Endothelial cell of umbilical vein (primary cell): ENCODE results near the gene RPGRIP1L. TPM values are rescaled to one million over a fixed set of nuclear protein-coding genes. Genes with fewer than 3 reads are reported as not detected.

ENCODE experiments used
- BruUV-seq: library from RNA; stranded (reverse); fragments of 400-500 nt; replicated peaks from 2 replicates; lab custom pipeline; 2021; lab: Mats Ljungman, UMichigan
- CTCF ChIA-PET: fragments of 300-600, 350-600 bp; sonication (Branson Sonifier 250); formaldehyde crosslinking; loops from one replicate; lab custom pipeline; 2021; ENCODE audit warnings: antibody characterized with exemption, inconsistent platforms; lab: Charles Lee
- POLR2A ChIA-PET: fragments of 300-600, 350-600 bp; sonication (Branson Sonifier 250); formaldehyde crosslinking; loops from one replicate; lab custom pipeline; 2021; ENCODE audit warnings: antibody characterized with exemption, inconsistent platforms; lab: Charles Lee
- DNase-seq: peaks from one replicate; pipeline ENCODE4 v3.0.0-alpha.2; 2011; ENCODE audit warnings: low read depth, low spot score
- FAIRE-seq: peaks from 2 replicates; lab custom pipeline; 2011; peaks lifted over from hg19 to GRCh38; lab: Jason Lieb, UNC
- H2AFZ ChIP-seq: 2 replicates; pipeline ENCODE4 v1.6.0; 2012; ENCODE audit warnings: low read depth, low read length, control low read depth, inconsistent platforms
- H3K27ac ChIP-seq: 2 replicates; pipeline ENCODE4 v1.5.1; 2011; ENCODE audit warnings: low read depth, mild to moderate bottlenecking, control low read depth, low read length, moderate library complexity; ENCODE audit not compliant: insufficient read depth
- H3K27me3 ChIP-seq, 2 experiments: 2 replicates each; pipeline versions ENCODE4 v1.6.0 to v1.6.1; 2011; ENCODE audit warnings: low read length in 2 of 2, mixed read lengths in 1 of 2; ENCODE audit not compliant: control insufficient read depth in 2 of 2, insufficient read depth in 2 of 2
- H3K36me3 ChIP-seq, 2 experiments: 2 replicates in 1 of 2; 3 replicates in 1 of 2; pipeline ENCODE4 v1.5.1; 2011; ENCODE audit warnings: low read length in 2 of 2, mild to moderate bottlenecking in 1 of 2, moderate library complexity in 1 of 2; ENCODE audit not compliant: control insufficient read depth in 2 of 2, insufficient read depth in 2 of 2; ENCODE audit errors: extremely low read depth in 1 of 2
- H3K4me1 ChIP-seq: 3 replicates; pipeline ENCODE4 v1.5.1; 2011; ENCODE audit warnings: mild to moderate bottlenecking, low read length; ENCODE audit not compliant: control insufficient read depth, insufficient read depth; ENCODE audit errors: extremely low read depth
- H3K4me2 ChIP-seq: 2 replicates; pipeline ENCODE4 v1.6.1; 2011; ENCODE audit warnings: low read length, control low read depth, mixed read lengths; ENCODE audit not compliant: insufficient read depth
- H3K4me3 ChIP-seq, 3 experiments: fragments of 200-600 bp in 1 of 3; sonication (generic), shearing (Covaris generic) in 1 of 3; replicated peaks in 1 of 3; 2 replicates each; pipeline ENCODE4 v1.5.1; 2011 to 2016; ENCODE audit warnings: control low read depth in 3 of 3, low read length in 3 of 3, mild to moderate bottlenecking in 2 of 3, inconsistent platforms in 1 of 3, low read depth in 1 of 3, moderate library complexity in 1 of 3; ENCODE audit not compliant: insufficient read depth in 1 of 3
- H3K79me2 ChIP-seq: 2 replicates; pipeline ENCODE4 v1.6.0; 2012; ENCODE audit warnings: low read length, inconsistent platforms; ENCODE audit not compliant: control insufficient read depth, insufficient read depth
- H3K9ac ChIP-seq: replicated peaks from 2 replicates; pipeline ENCODE3; 2011; ENCODE audit warnings: low read length, control low read depth; ENCODE audit not compliant: insufficient read depth; ENCODE audit errors: extremely low read depth
- H3K9me1 ChIP-seq: replicated peaks from 3 replicates; pipeline ENCODE4 v1.6.0; 2011; ENCODE audit warnings: mild to moderate bottlenecking, low read length; ENCODE audit not compliant: control insufficient read depth, insufficient read depth; ENCODE audit errors: extremely low read depth
- H3K9me3 ChIP-seq: replicated peaks from 2 replicates; pipeline ENCODE4 v1.5.1; 2012; ENCODE audit warnings: low read length, inconsistent platforms; ENCODE audit not compliant: control insufficient read depth, insufficient read depth
- H4K20me1 ChIP-seq: replicated peaks from 2 replicates; pipeline ENCODE3; 2011; ENCODE audit warnings: mild to moderate bottlenecking, low read length; ENCODE audit not compliant: control insufficient read depth, insufficient read depth; ENCODE audit errors: extremely low read depth
- CTCF ChIP-seq, 2 donors: IDR thresholded peaks; 1 replicate in 1 of 2; 2 replicates in 1 of 2; pipeline ENCODE4 v1.5.1; 2011; ENCODE audit warnings: low read length in 2 of 2, mild to moderate bottlenecking in 2 of 2, moderate library complexity in 2 of 2, control low read depth in 1 of 2, inconsistent platforms in 1 of 2, low read depth in 1 of 2; ENCODE audit not compliant: insufficient read depth in 1 of 2; ENCODE audit errors: extremely low read depth in 1 of 2
- EZH2 ChIP-seq: IDR thresholded peaks from 2 replicates; pipeline ENCODE4 v1.6.1; 2012; ENCODE audit warnings: borderline replicate concordance, low read depth, mild to moderate bottlenecking, moderate library complexity, low read length, inconsistent platforms; ENCODE audit not compliant: severe bottlenecking
- FOS ChIP-seq: IDR thresholded peaks from 2 replicates; pipeline ENCODE4 v1.6.1; 2011; ENCODE audit warnings: mild to moderate bottlenecking, low read length, moderate library complexity, borderline replicate concordance; ENCODE audit not compliant: insufficient read depth
- GATA2 ChIP-seq: IDR thresholded peaks from 2 replicates; pipeline ENCODE4 v1.7.0; 2011; ENCODE audit warnings: low read depth, mild to moderate bottlenecking, moderate library complexity, mixed read lengths, low read length; ENCODE audit not compliant: insufficient read length, insufficient read depth
- JUN ChIP-seq: IDR thresholded peaks from 2 replicates; pipeline ENCODE4 v1.6.1; 2011; ENCODE audit warnings: borderline replicate concordance, low read depth; ENCODE audit not compliant: insufficient read length, insufficient read depth
- MAX ChIP-seq: IDR thresholded peaks from 2 replicates; pipeline ENCODE4 v1.6.1; 2011; ENCODE audit not compliant: insufficient read depth, insufficient read length
- MYC ChIP-seq: IDR thresholded peaks from one replicate; pipeline ENCODE4 v1.6.1; 2011; ENCODE audit warnings: mild to moderate bottlenecking, low read depth, low read length
- POLR2A ChIP-seq: IDR thresholded peaks from 2 replicates; pipeline ENCODE4 v1.6.1; 2012; ENCODE audit warnings: low read depth, mild to moderate bottlenecking, control low read depth, low read length
- POLR2AphosphoS5 ChIP-seq: IDR thresholded peaks from 2 replicates; pipeline ENCODE4 v1.6.1; 2012; ENCODE audit warnings: low read depth, mild to moderate bottlenecking, control low read depth, low read length, moderate library complexity; ENCODE audit not compliant: insufficient read depth
- dilution Hi-C: fragments of 300-500 bp; cut with MboI; formaldehyde crosslinking; loops from one replicate; pipeline ENCODE4 v1.15.0; 2019; ENCODE audit warnings: low sequenced_read_pairs; ENCODE audit not compliant: extremely low pct_ligation_motif_present
- intact Hi-C: fragments of 100-400 bp; cut with micrococcal nuclease; formaldehyde crosslinking; loops from one replicate; pipeline ENCODE4 v1.10.0; 2022
- polyA plus RNA-seq, 4 experiments: library from polyadenylated mRNA; depleted of rRNA in 3 of 4; stranded (reverse) in 3 of 4; unstranded in 1 of 4; fragments of >200 nt; gene quantifications; 2 replicates each; pipeline versions ENCODE4 v1.2.1 to v1.2.3, GENCODE V29; 2011 to 2012; ENCODE audit warnings: missing spikeins in 1 of 4
- total RNA-seq: library from RNA; stranded (reverse); gene quantifications from 2 replicates; pipeline ENCODE4 v1.2.3, GENCODE V29; 2021

Gene RPGRIP1L
- total and polyA plus RNA-seq, 2 donors (not counting 3 experiments of a cell fraction or from before 2014, with no cell fraction given): 3.2 to 13.2 TPM

GRCh38 chr16:53651357-53651756 is 52.3 kb downstream of the RPGRIP1L start:
- Histone ChIP-seq H2AFZ (no peak overlapping the region), H3K9me1 (no peaks in the 10 kb centered on the region), H3K4me1 (no peaks in the 10 kb centered on the region), H3K27ac (no peak overlapping the region), H3K36me3 (no peaks in the 10 kb centered on the region), H3K4me2 (no peak overlapping the region), H3K4me3 (no peak overlapping the region), H3K9ac (no peak overlapping the region), H4K20me1 (no peaks in the 10 kb centered on the region), H3K27me3 (no peaks in the 10 kb centered on the region), H3K79me2 (no peaks in the 10 kb centered on the region), H3K9me3 (no peaks in the 10 kb centered on the region)
- no peak for DNase-seq
- intact Hi-C loops: no loop called here
- BruUV-seq: no TSS peak
- TF ChIP-seq CTCF (IDR thresholded peaks at IDR 0.05; ENCODE audit: extremely low read depth in 1 of 2, insufficient read depth in 1 of 2, low read depth in 1 of 2, low read length in 2 of 2) (no peak), EZH2 (no peak), POLR2AphosphoS5 (no peak), MYC (no peak), MAX (no peak), FOS (no peak), POLR2A (no peak), GATA2 (no peak), JUN (no peak)
- POLR2A ChIA-PET: no interaction called here
- no peak for FAIRE-seq
- CTCF ChIA-PET: interaction anchor here (0.8 kb wide), 1 partner anchor 8 kb away, joined by 3 read pairs; no protein-coding TSS in a partner anchor
- dilution Hi-C loops: no loop called here
